NCI-H2171 (cell line): ENCODE measurements around the gene CEACAM5.
"Not testable (repeated sequence)": the region's sequence is repeated elsewhere in the genome, so short reads cannot be mapped to it uniquely, and the experiment has no call there.

Source experiments
- DNase-seq: peaks from one replicate; lab custom pipeline; 2025; lab: John Stamatoyannopoulos, UW

CEACAM5 gene

GRCh38 chr19:41740415-41741243 lies 32.2 kb downstream of the CEACAM5 start:
- no peak for DNase-seq

DNA sequence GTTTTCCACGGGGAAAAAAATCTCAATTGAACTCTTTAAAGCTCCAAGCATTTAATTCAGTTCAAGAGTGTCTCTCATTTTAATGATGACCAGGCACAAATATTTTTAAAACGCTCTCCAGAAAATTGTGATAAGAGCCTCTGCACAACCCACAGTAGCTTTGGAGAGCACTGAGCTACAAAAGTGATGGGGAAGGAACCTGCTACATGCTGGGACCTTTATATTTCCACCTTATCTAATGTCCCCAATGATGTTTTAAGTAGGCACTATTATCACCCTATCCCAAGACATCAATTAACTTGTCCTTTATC lies 32.8 kb downstream of the CEACAM5 start:
- DNase-seq = no peak

- no peak for DNase-seq
Observed at GRCh38 chr19:41744850-41745249, 36.4 kb downstream of the CEACAM5 start.

DNA sequence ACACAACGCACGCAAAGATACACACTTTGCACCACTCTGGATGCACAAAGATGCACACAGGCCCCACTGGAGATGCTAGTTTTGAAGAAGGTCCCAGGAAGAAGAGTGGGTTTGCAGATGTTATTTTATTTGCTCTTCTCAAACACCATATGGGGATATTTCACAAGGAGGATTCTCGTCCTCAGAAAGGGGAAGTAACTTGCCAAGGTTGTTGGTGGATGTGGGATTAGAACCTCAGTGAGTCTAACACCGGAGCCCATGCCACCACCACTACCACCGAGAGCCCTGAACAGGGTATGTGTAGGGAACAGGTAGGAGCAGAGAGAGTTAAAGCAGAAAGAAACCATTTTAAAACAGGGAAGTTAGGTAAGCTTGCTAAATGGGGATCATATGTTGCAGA lies 37.3 kb downstream of the CEACAM5 start:
- no peak for DNase-seq

GRCh38 chr19:41746593-41747227 lies 38.3 kb downstream of the CEACAM5 start:
- DNase-seq = peak; percentile 5

GRCh38 chr19:41748012-41748411 lies 39.6 kb downstream of the CEACAM5 start:
- no peak for DNase-seq

GRCh38 chr19:41750248-41751134 lies 42.1 kb downstream of the CEACAM5 start:
- not testable (repeated sequence) for DNase-seq

DNA sequence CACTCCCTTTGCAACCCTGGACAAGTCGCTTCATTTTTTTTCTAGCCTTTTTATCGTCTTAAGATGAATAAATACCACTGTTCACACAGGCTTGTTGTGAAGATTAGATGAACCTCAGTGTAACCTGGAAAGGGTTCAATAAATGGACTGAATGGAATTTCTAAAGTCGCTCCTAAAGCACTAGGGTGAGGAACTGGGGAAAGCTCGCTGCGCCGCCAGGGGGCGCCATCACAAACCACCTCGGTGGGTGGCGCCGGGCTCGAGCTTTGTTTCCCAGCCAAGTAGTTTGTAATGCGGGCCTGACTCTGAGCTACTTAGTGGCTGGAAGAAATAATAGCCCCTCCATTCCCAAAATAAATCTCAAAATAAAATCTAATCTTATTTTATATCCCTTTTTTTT lies 44.7 kb downstream of the CEACAM5 start:
- no peak for DNase-seq

DNA sequence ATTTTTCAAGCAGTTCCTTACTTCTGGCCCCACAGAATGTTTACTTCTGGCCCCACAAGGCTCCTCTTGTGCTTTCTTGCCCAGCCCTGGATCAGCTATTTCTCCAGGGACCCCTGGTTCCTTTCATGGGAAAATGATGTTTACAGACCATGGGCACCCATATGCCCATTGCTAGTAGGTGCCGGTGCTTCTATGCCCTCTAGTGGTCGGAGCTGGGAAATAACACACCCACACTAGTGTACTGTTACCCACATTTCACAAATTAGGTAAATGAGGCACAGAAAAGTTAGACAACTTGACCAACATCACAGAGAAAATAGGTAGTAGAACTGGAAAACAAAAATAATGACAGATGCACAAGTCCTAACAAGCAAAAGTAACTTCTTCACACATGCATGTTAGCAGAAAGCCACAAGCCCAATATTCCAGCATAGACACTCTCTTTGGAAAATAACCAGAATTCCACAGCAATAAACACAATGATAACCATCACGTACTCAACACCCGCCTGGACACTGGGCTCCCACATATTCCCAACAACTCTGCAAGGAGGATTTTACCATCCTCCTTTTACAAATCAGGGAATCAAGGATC lies 45.6 kb downstream of the CEACAM5 start:
- peak; percentile 39 for DNase-seq

DNA sequence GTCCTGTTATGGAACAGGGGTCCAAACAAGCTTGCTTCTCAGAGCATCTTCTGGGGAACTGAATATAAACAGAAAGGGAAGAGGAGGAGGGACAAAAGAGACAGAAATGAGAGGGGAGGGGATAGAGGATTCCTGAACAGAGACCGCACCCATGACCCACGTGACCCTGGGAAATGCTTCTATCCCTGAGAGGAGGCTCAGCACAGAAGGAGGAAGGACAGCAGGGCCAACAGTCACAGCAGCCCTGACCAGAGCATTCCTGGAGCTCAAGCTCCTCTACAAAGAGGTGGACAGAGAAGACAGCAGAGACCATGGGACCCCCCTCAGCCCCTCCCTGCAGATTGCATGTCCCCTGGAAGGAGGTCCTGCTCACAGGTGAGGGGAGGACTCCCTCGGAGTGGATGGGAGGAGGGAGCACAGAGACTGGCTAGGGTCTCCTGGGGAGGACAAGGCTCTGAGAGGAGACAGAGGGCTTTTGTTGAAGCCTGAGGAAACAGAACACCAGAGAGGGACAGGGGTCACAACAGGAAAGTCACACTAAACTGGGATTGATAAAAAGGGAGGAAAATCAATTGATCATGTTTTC lies 47.0 kb downstream of the CEACAM5 start, which contains the start of gene CEACAM6:
CEACAM6 (plus strand) TSS at position 203 of the 586 bp plus-strand sequence; CDS start at position 312, 109 bp downstream.
- no peak for DNase-seq

DNA sequence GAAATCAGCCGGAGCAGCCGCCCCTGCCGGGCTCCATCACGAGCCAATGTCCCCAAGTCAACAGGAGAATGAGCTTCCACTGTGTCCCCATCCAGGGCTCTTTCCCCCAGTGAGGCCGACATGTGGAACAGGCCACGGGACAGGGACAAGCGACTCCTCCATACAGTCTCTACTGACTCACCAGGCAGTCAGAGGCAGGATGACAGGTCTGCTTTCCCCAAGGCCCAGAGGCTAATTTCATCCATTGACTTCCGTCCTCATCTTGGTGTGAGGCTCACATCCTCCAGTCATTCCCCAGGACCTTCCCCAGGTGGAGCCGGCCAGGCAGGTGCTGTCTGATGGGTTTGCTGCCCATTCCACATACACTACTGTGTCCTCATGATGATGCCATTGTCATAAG lies 50.4 kb downstream of the CEACAM5 start:
- no peak for DNase-seq

DNA sequence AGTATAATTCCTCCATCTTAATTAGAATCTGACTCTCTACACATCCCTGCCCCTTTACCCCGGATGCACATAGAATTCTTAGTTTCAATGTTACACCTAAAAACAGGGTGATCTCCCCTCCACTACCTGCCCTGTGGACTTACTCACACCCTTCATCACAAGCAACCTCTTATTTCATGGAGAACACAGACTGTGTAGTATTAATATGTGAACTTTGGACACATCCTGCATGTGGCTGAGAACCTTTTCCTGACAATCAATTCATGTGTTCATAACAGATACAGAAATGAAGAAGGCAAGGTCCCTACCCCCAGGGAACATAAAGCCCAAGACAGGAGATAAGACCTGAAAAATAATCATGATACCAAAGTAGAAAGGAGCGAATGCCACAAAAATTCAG lies 58.7 kb downstream of the CEACAM5 start:
- DNase-seq = no peak

- DNase-seq = not testable (repeated sequence)
Observed at GRCh38 chr19:41768105-41768504, 59.7 kb downstream of the CEACAM5 start.

DNA sequence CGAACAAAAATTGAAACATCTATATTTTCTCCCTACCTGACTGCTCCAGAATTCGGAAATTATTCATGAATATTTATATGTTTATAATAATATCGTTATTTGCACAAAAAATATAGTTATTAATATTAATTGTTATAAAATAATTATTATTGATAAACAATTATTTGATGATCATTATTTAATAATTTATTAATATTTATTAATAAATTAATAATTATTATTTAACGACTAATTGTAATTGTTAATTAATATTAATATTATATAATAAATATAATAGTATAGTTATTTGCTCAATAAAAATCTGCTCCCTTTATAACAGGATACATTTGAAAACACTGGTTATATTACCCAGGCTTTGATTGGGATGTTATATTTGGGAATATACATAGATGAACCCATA lies 61.2 kb downstream of the CEACAM5 start:
- DNase-seq = no peak

DNA sequence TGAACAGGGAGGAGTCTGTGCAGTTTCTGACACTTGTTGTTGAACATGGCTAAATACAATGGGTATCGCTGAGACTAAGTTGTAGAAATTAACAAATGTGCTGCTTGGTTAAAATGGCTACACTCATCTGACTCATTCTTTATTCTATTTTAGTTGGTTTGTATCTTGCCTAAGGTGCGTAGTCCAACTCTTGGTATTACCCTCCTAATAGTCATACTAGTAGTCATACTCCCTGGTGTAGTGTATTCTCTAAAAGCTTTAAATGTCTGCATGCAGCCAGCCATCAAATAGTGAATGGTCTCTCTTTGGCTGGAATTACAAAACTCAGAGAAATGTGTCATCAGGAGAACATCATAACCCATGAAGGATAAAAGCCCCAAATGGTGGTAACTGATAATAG lies 63.0 kb downstream of the CEACAM5 start:
- DNase-seq = no peak

DNA sequence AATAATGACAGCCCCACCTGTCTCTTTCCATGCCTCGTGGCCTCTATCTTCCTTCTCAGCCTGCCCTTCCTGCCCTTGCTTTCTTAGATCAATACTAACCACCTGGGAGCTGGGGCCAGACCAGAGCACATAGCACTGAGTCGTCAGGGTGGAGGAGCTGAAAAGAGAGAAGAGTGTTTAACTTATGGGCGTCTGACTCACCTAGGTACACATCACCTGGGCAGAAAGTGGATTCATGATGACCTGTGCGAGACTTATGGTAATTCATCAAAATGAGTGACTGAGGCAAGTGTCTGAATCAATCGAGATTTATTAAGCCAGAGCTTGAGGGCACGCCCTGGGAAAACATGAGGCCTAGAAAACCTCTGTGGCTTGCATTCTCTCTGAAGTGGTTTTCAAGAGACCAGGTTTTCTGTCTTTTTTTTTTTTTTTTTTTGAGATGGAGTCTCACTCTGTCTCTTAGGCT lies 66.1 kb downstream of the CEACAM5 start:
- no peak for DNase-seq

- DNase-seq = no peak
Observed at GRCh38 chr19:41776700-41777099, 68.3 kb downstream of the CEACAM5 start.
